ENCODE data around the gene SLC12A5. TPM values are rescaled to one million over a fixed set of nuclear protein-coding genes. Genes with fewer than 3 reads are reported as not detected.

The SLC12A5 gene
- total RNA-seq (1 to 10 TPM; 5.5 to 9.2 TPM), polyA plus RNA-seq (ENCODE audit: insufficient read depth, low read depth, low replicate concordance) (15.5 TPM)
- long read RNA-seq, donor 1, transcript SLC12A5-219 (2 exons, 401 nt): major isoform, 5 of 5 reads
- long read RNA-seq, donor 1, partial matches to known transcripts: 0 of 5 reads
- long read RNA-seq, donor 1, other reads (novel, unspliced or antisense): 0 of 5 reads
- long read RNA-seq, donor 2, partial matches to known transcripts: 0 of 4 reads
- long read RNA-seq, donor 2, other reads (novel, unspliced or antisense): 0 of 4 reads

DNA sequence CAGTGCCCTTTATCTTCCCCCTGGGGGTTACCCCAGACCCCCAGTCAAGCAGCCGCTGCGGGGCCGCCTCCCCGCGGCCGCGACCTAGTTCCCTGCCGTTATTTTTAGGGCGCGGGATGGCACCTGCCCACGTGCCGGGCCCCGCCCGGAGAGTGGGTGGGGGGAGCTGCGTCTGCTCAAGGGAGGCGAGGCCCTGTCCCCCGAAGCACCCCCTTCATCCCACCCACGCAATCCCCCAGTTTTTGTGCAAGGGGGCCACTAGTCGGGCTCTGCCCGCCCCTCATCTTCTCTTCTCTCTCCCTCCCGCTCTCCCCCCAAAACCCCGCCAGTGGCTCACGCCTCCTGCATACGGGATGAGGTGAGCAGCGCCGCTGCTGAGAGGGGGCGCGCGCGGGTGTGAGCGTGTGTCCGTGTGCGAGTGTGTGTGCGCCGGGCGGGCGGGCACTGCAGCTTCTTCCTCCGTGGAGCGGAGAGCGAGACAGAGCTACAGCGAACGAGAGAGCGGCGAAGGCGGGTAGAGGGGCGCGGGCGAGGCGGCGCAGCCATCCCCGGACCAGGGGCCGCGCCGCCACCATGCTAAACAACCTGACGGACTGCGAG, at the start of gene SLC12A5:
Gene SLC12A5 (plus strand): TSS at position 444 of the 600 bp plus-strand sequence. CDS start 130 bp downstream, at position 574.
- no peaks in the 10 kb centered on the region for H3K36me3 ChIP-seq (ENCODE audit: low read depth, missing control alignments)
- no peak within 1 kb of the TSS for H3K4me3 ChIP-seq
- no peaks in the 10 kb centered on the region for H3K27me3 ChIP-seq
- no peak for DNase-seq
- H3K9me3 ChIP-seq: no peaks in the 10 kb centered on the region
- H3K4me1 ChIP-seq: peaks cover 4% of the 10 kb centered on the region
- intact Hi-C loops (cut with DNase I; ENCODE audit: low total_unique reads): no loop called here
- WGBS, 2 donors: 12 to 19% methylated on average over 36 to 44 of the region's 56 CpGs
- H3K27ac ChIP-seq: no peak within 1 kb of the TSS
- no peak for TF ChIP-seq POLR2A (IDR thresholded peaks at IDR 0.05)
- TF ChIP-seq, protein P1, sequence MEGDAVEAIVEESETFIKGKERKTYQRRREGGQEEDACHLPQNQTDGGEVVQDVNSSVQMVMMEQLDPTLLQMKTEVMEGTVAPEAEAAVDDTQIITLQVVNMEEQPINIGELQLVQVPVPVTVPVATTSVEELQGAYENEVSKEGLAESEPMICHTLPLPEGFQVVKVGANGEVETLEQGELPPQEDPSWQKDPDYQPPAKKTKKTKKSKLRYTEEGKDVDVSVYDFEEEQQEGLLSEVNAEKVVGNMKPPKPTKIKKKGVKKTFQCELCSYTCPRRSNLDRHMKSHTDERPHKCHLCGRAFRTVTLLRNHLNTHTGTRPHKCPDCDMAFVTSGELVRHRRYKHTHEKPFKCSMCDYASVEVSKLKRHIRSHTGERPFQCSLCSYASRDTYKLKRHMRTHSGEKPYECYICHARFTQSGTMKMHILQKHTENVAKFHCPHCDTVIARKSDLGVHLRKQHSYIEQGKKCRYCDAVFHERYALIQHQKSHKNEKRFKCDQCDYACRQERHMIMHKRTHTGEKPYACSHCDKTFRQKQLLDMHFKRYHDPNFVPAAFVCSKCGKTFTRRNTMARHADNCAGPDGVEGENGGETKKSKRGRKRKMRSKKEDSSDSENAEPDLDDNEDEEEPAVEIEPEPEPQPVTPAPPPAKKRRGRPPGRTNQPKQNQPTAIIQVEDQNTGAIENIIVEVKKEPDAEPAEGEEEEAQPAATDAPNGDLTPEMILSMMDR (IDR thresholded peaks at IDR 0.05): no peak

DNA sequence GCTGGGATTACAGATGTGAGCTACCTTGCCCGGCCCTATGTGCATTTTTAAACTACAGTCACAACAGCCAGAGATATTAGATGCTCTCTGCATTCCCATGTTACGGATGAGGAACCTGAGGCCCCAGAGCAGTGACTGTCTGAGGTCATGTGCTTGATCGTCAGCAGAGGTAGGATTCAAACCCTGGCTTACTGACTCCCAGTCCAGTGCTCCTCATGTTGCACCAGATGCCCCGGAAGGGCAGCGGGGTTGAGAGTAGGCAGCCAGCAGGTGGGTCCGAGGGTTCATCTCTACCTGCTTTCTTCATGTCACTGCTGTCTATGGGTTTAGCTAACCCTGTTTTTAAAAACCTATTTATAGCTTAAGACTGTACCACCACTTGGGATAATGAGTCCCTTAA, 47.8 kb upstream of the SLC12A5 start:
- H3K4me3 ChIP-seq: no peak overlapping the region
- DNase-seq: no peak
- no peaks in the 10 kb centered on the region for H3K4me1 ChIP-seq
- H3K36me3 ChIP-seq (ENCODE audit: low read depth, missing control alignments): no peaks in the 10 kb centered on the region
- no peak overlapping the region for H3K27ac ChIP-seq
- 91 to 96% methylated on average over 6 of the region's 6 CpGs for WGBS, 2 donors
- TF ChIP-seq, protein P1 (IDR thresholded peaks at IDR 0.05): no peak
- no peak for TF ChIP-seq POLR2A (IDR thresholded peaks at IDR 0.05)
- H3K27me3 ChIP-seq: no peaks in the 10 kb centered on the region
- intact Hi-C loops (cut with DNase I; ENCODE audit: low total_unique reads): no loop called here
- H3K9me3 ChIP-seq: no peaks in the 10 kb centered on the region

DNA sequence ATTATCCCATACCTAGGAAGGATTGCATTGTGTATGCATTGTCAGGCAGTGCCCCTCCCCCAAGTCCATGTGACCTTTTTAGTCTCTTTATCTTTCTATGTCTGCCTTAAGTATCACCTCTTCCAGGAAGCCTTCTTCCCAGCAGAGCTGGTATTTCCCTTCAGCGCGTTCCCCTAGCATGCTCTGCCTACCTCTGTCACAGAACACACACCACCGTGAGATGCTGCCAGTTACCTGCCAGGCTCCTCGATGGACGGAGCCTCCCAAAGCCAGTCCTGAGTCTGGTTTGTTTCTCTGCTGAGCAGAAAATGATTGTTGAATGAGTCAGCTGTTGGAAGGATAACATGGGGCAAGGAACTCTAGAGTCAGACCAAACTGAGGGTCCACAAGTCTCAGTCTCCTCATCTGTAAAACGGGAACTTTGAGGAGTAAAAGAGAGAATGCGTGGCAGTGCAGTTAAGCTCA, 45.7 kb upstream of the SLC12A5 start:
- no peaks in the 10 kb centered on the region for H3K36me3 ChIP-seq (ENCODE audit: low read depth, missing control alignments)
- 72 to 80% methylated on average over 7 of the region's 7 CpGs for WGBS, 2 donors
- no peak overlapping the region for H3K27ac ChIP-seq
- H3K4me3 ChIP-seq: no peak overlapping the region
- H3K9me3 ChIP-seq: no peaks in the 10 kb centered on the region
- intact Hi-C loops (cut with DNase I; ENCODE audit: low total_unique reads): no loop called here
- DNase-seq: no peak
- no peaks in the 10 kb centered on the region for H3K27me3 ChIP-seq
- TF ChIP-seq, protein P1 (IDR thresholded peaks at IDR 0.05): no peak
- no peak for TF ChIP-seq POLR2A (IDR thresholded peaks at IDR 0.05)
- no peaks in the 10 kb centered on the region for H3K4me1 ChIP-seq

DNA sequence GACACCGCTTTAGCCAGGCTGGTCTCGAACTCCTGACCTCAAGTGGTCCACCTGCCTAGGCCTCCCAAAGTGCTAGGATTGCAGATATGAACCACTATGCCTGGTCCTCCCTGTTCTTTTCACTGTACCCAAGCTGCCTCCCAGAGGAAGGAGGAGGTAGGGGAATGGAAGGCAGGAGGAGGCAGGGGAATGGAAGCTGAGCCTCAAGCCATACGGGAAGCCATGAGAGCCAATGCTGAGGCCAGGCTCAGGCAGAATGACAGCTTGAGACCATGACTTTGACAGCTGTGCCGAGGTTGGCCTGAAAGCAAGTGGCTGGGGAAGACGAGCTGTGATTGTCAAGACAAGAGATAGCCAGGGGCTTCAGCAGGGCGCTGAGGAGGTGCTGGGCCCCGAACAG, 43.4 kb upstream of the SLC12A5 start:
- no peaks in the 10 kb centered on the region for H3K9me3 ChIP-seq
- no peaks in the 10 kb centered on the region for H3K4me1 ChIP-seq
- H3K27me3 ChIP-seq: no peaks in the 10 kb centered on the region
- no peak for DNase-seq
- no peaks in the 10 kb centered on the region for H3K36me3 ChIP-seq (ENCODE audit: low read depth, missing control alignments)
- H3K27ac ChIP-seq: no peak overlapping the region
- intact Hi-C loops (cut with DNase I; ENCODE audit: low total_unique reads): no loop called here
- H3K4me3 ChIP-seq: no peak overlapping the region
- no peak for TF ChIP-seq POLR2A (IDR thresholded peaks at IDR 0.05)
- TF ChIP-seq, protein P1 (IDR thresholded peaks at IDR 0.05): no peak
- 49 to 75% methylated on average over 7 of the region's 7 CpGs for WGBS, 2 donors
